K562 (cell line): Measurements from ENCODE around the gene CTSW. TPM values are rescaled to one million over a fixed set of nuclear protein-coding genes. Genes with fewer than 3 reads are reported as not detected.

Experiments used
- BACH1 ChIP-seq: fragments of 200-800 bp; sonication (Bioruptor generic); IDR thresholded peaks from 2 replicates; pipeline ENCODE4 v1.6.1; 2016; ENCODE audit warnings: missing genetic modification characterization, missing compliant biosample characterization
- CEBPZ ChIP-seq: fragments of 150-350 bp; IDR thresholded peaks from 2 replicates; pipeline ENCODE4 v1.6.1; 2014; ENCODE audit warnings: low read depth, mild to moderate bottlenecking, low read length, borderline replicate concordance
- DEAF1 ChIP-seq: fragments of 450-650 bp; formaldehyde crosslinking; IDR thresholded peaks from 2 replicates; pipeline ENCODE4 v1.4.0; 2020; ENCODE audit warnings: mild to moderate bottlenecking, moderate library complexity
- ELF2 ChIP-seq: fragments of 250-450 bp; sonication (Bioruptor Pico); IDR thresholded peaks from 2 replicates; pipeline ENCODE4 v1.5.0; 2021; ENCODE audit warnings: mild to moderate bottlenecking
- ETS2 ChIP-seq: IDR thresholded peaks from 2 replicates; pipeline ENCODE4 v1.6.1; 2016; ENCODE audit warnings: borderline replicate concordance, missing genetic modification characterization, mild to moderate bottlenecking, moderate library complexity, missing compliant biosample characterization; ENCODE audit not compliant: poor library complexity, severe bottlenecking
- ETV5 ChIP-seq: sonication (generic); formaldehyde crosslinking; IDR thresholded peaks from 2 replicates; pipeline ENCODE4 v1.4.0; 2020; ENCODE audit warnings: low read depth, mild to moderate bottlenecking, missing genetic modification reagents
- HMGN3 ChIP-seq: IDR thresholded peaks from 2 replicates; pipeline ENCODE4 v1.6.1; 2011; ENCODE audit warnings: borderline replicate concordance, low read depth, mild to moderate bottlenecking, mixed read lengths, low read length; ENCODE audit not compliant: insufficient read length; ENCODE audit errors: extremely low read depth
- HNRNPK ChIP-seq: fragments of 200-400 bp; formaldehyde crosslinking; IDR thresholded peaks from one replicate; pipeline ENCODE4 v1.6.1; 2018; ENCODE audit warnings: mild to moderate bottlenecking, low read depth, low read length; ENCODE audit not compliant: poor library complexity, severe bottlenecking
- NR1H2 ChIP-seq: sonication (generic); formaldehyde crosslinking; IDR thresholded peaks from 2 replicates; pipeline ENCODE4 v1.4.0; 2020; ENCODE audit warnings: mild to moderate bottlenecking, missing genetic modification reagents
- RB1 ChIP-seq: fragments of 450-650 bp; IDR thresholded peaks from 2 replicates; pipeline ENCODE4 v1.6.1; 2017; ENCODE audit warnings: low read depth, mild to moderate bottlenecking
- SAP30 ChIP-seq: fragments of 200-600 bp; sonication (generic); IDR thresholded peaks from 2 replicates; pipeline ENCODE4 v1.6.1; 2012; ENCODE audit warnings: borderline replicate concordance, low read depth, mild to moderate bottlenecking, moderate library complexity, low read length, control low read depth, inconsistent platforms; ENCODE audit not compliant: insufficient read depth, poor library complexity, severe bottlenecking
- SMAD1 ChIP-seq: fragments of 150-350 bp; IDR thresholded peaks from 2 replicates; pipeline ENCODE4 v1.6.1; 2014; ENCODE audit warnings: low read length, low read depth; ENCODE audit not compliant: partially characterized antibody
- SMARCA5 ChIP-seq: fragments of 450-650 bp; IDR thresholded peaks from 2 replicates; pipeline ENCODE4 v1.6.1; 2016
- SUPT5H ChIP-seq: fragments of 450-650 bp; IDR thresholded peaks from 2 replicates; pipeline ENCODE4 v1.6.1; 2016
- TARDBP ChIP-seq: fragments of 450-650 bp; IDR thresholded peaks from 2 replicates; pipeline ENCODE4 v1.6.1; 2016
- THRB ChIP-seq: fragments of 450-650 bp; formaldehyde crosslinking; conservative IDR thresholded peaks from 2 replicates; pipeline ENCODE4 v1.4.0; 2022; ENCODE audit warnings: mild to moderate bottlenecking, missing genetic modification characterization
- ZNF212 ChIP-seq: fragments of 450-650 bp; formaldehyde crosslinking; IDR thresholded peaks from 2 replicates; pipeline ENCODE4 v1.4.0; 2020; ENCODE audit warnings: mild to moderate bottlenecking
- ZNF695 ChIP-seq: fragments of 450-650 bp; formaldehyde crosslinking; IDR thresholded peaks from 2 replicates; pipeline ENCODE4 v1.4.0; 2020; ENCODE audit warnings: mild to moderate bottlenecking, moderate library complexity
- ZNF830 ChIP-seq: fragments of 250-450 bp; sonication (Bioruptor Pico); IDR thresholded peaks from 2 replicates; pipeline ENCODE4 v1.5.0; 2021; ENCODE audit warnings: mild to moderate bottlenecking
- polyA plus RNA-seq, 8 experiments: library from polyadenylated mRNA; depleted of rRNA in 4 of 8; stranded (reverse) in 5 of 8; unstranded in 3 of 8; fragments of >200 nt; fragmentation: Nextera tagmentation in 2 of 8; fragmentation: Illumina TruSeq in 1 of 8; extraction: Ambion mirVana in 2 of 8; extraction: Trizol in 1 of 8; gene quantifications; 2 replicates each; pipeline versions ENCODE4 v1.2.1 to v1.2.3, GENCODE V29; 2011 to 2014; ENCODE audit warnings: inconsistent platforms in 1 of 8, missing spikeins in 1 of 8
- total RNA-seq, 7 experiments: library from RNA; depleted of rRNA in 6 of 7; stranded (reverse); fragments of >200 nt in 6 of 7; fragmentation: Illumina TruSeq in 2 of 7; extraction: Trizol in 2 of 7; gene quantifications; 2 replicates each; pipeline versions ENCODE4 v1.2.1 to v1.2.3, GENCODE V29; 2011 to 2021; ENCODE audit warnings: low replicate concordance in 1 of 7
- TF ChIP-seq, protein P1 (sequence below): sonication (generic); formaldehyde crosslinking; IDR thresholded peaks from 2 replicates; pipeline ENCODE4 v1.8.1; 2022; ENCODE audit warnings: missing genetic modification reagents

CTSW gene
- total and polyA plus RNA-seq, 9 of the 15 experiments (the other 6 are each of a cell fraction or from before 2014, with no cell fraction given) = 0.04 TPM; not detected in 8

GRCh38 chr11:65891219-65892136 is 11.8 kb downstream of the CTSW start (continued):
- no peak for TF ChIP-seq CEBPZ
- peak; percentile 85 for TF ChIP-seq SUPT5H
- TF ChIP-seq SAP30 = peak; percentile 12
- peak; percentile 80 for TF ChIP-seq HMGN3
- TF ChIP-seq SMAD1 = peak; percentile 1
- TF ChIP-seq ZNF212 (CRISPR knock-in tag) = no peak
- TF ChIP-seq DEAF1 (CRISPR knock-in tag) = 0 out of 2 replicates have a peak, but pooled peaks have one; percentile 11
- no peak for TF ChIP-seq ZNF695 (CRISPR knock-in tag)
- TF ChIP-seq ETV5 = peak; percentile 79
- 0 out of 2 replicates have a peak, but pooled peaks have one; percentile 16 for TF ChIP-seq ELF2 (CRISPR knock-in tag)
- TF ChIP-seq NR1H2 = no peak
- TF ChIP-seq RB1 = peak; percentile 71
- peak; percentile 69; the same call in 1 of the 2 replicates for TF ChIP-seq THRB
- TF ChIP-seq SMARCA5 = no peak
- no peak for TF ChIP-seq ETS2 (tag)
- TF ChIP-seq TARDBP = peak; percentile 44; the same call in 1 of the 2 replicates
- TF ChIP-seq BACH1 (tag) = no peak
- TF ChIP-seq, protein P1, sequence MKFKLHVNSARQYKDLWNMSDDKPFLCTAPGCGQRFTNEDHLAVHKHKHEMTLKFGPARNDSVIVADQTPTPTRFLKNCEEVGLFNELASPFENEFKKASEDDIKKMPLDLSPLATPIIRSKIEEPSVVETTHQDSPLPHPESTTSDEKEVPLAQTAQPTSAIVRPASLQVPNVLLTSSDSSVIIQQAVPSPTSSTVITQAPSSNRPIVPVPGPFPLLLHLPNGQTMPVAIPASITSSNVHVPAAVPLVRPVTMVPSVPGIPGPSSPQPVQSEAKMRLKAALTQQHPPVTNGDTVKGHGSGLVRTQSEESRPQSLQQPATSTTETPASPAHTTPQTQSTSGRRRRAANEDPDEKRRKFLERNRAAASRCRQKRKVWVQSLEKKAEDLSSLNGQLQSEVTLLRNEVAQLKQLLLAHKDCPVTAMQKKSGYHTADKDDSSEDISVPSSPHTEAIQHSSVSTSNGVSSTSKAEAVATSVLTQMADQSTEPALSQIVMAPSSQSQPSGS (CRISPR knock-in tag) = no peak
- no peak for TF ChIP-seq HNRNPK
- no peak for TF ChIP-seq ZNF830
